AG09319 (cell line): ENCODE measurements around the gene AXL.
A peak's percentile ranks its signal among the peaks of the same experiment; 100 is the strongest.

Experiments
- DNase-seq: peaks from one replicate; pipeline ENCODE4 v3.0.0-alpha.2; 2010; ENCODE audit warnings: low read depth; ENCODE audit errors: extremely low read depth
- TF ChIP-seq, protein P1 (sequence below): IDR thresholded peaks from 2 replicates; pipeline ENCODE4 v1.5.1; 2011; ENCODE audit warnings: low read depth, mild to moderate bottlenecking, inconsistent platforms, low read length, moderate library complexity

AXL gene

DNA sequence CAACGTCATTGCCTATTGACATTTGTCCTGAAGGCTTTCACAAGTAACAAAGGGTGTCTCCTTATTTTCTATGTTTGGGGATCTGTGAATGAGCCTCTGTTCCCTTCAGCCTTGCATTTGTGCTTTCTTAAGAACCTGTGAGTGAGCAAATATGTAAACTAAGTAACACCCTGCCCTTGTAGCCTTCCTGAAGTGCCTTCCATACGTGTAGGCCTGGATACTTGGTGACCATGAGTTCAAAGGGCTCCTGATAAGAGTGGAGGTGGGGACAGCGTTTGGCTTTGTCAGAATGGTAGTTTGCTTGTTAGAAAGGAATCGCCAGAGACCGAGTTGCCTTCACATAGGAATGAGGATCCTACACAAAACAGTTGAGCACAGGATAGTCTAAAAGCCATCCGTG, 76.5 kb downstream of the AXL start:
- no peak for DNase-seq
- TF ChIP-seq, protein P1, sequence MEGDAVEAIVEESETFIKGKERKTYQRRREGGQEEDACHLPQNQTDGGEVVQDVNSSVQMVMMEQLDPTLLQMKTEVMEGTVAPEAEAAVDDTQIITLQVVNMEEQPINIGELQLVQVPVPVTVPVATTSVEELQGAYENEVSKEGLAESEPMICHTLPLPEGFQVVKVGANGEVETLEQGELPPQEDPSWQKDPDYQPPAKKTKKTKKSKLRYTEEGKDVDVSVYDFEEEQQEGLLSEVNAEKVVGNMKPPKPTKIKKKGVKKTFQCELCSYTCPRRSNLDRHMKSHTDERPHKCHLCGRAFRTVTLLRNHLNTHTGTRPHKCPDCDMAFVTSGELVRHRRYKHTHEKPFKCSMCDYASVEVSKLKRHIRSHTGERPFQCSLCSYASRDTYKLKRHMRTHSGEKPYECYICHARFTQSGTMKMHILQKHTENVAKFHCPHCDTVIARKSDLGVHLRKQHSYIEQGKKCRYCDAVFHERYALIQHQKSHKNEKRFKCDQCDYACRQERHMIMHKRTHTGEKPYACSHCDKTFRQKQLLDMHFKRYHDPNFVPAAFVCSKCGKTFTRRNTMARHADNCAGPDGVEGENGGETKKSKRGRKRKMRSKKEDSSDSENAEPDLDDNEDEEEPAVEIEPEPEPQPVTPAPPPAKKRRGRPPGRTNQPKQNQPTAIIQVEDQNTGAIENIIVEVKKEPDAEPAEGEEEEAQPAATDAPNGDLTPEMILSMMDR, result no peak

DNA sequence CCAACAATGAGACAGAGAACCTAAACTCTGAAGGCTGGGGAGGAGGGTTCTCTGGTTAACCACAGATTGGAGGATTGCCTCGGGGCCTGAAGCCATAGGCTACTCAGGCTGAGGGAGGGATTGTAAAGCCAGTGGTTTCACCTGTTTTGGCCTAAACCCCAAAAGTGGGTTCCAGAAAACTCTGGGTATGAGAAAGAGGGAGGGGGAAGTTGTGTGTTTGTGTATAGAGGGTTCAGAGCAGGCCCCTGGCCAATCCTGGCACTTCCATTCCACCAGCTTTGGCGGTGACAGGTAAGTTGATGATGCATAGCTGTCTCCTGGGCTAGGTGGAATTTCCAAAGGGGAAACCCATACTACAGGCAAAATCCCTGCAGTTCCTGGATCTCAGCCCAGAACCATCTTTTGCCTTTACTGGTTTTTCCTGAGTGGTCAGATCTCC, 77.4 kb downstream of the AXL start:
- TF ChIP-seq, protein P1, result no peak
- no peak for DNase-seq

DNA sequence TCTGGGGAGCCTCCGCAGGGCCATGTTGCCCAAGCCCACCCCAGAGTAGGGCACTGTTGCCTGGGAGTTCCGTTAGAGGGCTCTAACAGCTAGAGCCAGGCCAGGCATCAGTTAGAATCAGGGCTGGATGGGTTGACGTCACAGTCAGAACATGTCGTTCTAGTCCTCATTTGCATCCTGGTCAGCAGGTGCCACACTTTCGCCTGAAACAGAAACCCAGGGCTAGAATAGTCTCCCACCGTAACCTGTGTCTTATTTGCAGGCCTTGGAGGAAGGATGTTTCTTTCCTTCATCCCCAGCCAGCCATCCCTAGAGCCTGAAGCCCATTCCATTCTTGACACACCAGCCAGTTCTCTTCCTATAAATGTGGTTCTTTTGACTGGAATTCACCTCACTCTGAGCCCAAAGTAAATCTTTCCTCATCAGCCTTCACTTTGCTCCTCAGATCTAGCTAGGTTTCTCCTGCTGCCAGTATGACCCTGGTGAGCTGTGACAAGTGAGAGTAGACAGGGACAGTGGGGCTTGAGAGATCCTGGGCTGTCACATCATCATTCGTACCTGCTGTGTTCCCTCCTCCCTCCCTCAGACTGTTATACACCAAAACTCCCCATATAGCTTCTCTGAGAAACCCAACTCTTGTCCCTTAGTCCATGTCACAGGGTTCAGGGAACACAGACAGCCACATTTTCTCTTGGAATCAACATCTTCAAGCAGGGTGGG, 78.8 kb downstream of the AXL start:
- TF ChIP-seq, protein P1, result no peak
- no peak for DNase-seq

DNA sequence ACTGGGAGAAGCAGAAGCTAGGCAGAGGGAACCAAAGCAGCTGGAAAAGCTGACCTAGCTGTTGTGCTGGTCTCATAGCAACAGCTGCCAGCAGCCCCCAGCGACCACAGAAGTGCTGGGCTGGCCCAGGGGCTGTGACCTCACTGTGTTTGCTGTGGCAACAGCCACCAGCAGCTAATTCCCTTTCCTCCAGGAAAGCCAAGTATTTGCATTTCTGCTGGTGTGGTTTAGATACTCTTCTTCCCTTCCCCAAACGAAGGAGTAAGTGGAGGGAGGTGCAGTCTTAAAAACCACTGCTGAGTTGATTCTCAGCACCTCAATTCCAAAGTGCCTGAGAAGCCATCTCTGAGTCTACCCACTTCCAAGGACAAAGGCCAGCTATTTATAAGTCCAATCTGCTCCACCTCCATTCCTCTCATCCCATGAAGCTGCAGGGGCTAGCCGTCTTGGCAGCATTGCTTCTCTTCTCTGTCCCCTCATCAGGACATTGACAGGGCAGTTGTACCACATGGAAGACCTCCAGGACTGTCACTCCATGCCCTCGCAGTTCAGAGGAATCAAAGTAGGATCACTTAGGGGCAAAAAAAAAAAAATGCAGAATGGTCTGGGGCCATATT, 79.4 kb downstream of the AXL start:
- TF ChIP-seq, protein P1, result no peak
- DNase-seq, result peak; percentile 69

DNA sequence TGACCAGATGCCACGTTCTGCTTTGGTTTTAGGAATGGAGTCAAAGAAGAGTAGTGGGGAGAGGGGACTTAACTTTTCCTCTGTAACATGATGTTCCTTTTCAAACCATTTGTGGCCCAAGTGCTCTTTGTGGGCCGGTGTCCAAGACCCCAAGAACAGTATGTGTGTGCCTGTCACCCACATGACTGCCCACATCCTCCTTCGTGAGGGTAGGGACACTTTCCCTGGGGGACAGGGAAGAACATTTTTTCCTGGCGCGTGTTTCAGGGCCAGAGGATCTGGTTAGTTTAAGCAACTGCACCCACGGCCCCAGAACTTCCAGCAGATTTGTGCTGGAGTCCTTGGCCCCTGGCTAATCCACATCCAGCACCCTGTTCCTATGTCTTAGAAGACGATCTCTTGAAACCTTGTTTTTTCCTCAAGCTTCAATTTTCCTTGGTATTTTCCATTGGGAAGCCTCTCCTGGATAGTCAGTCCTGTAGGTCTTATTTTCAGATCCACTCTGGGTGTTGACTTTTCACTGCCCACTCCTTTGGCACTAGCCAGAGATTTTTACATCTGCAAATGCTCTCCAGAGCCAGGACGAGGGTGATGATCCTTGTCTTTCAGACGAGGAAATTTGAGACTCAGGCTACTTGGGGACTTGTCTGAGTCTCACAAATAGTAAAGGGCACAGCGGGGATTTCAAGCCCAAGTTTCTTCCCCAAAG, 80.2 kb downstream of the AXL start:
- TF ChIP-seq, protein P1, result no peak
- DNase-seq, result no peak

DNA sequence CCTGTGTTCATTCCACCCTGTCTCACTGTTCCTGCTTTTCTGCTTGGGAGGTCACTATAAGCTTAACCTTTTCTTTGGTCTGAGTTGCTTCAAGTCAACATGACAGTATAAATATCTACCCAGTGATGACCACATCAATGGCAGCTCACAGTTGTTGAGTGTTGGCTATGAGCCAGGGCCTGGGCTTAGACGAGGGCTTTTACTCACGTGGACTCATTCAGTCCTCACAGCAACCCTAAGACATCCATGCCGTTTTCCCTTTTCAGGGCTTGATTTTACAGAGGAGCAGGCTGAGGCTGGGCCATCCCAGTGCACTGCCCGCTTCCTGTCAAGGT, 80.7 kb downstream of the AXL start:
- DNase-seq, result no peak
- TF ChIP-seq, protein P1, result no peak

DNA sequence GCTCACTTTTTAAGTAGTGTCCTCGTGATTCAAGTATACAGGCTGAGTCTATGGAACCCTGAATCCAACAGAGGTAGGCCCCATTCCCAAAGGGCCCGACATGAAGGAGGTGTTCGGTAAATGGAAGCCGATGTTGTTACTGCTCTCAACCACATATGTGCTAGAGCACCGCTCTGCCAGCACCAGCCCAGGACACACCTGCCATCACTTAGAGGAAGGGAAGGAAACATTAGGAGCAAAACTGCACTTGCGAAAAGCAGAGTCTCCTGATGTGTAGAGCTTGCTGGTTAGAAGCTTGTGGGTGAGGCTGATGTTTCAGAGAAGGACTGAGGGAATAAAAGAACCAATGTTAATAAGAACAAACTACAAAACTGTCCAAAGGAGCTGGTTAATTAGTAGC, 81.5 kb downstream of the AXL start:
- TF ChIP-seq, protein P1, result no peak
- no peak for DNase-seq
